Middle frontal gyrus (tissue), 1 donor: Measurements from ENCODE around the gene RNF220.

Source experiments
- DNase-seq: peaks from one replicate; pipeline ENCODE4 v3.0.0-alpha.2; 2015; ENCODE audit warnings: low spot score; ENCODE audit errors: extremely low spot score

RNF220 gene

DNA sequence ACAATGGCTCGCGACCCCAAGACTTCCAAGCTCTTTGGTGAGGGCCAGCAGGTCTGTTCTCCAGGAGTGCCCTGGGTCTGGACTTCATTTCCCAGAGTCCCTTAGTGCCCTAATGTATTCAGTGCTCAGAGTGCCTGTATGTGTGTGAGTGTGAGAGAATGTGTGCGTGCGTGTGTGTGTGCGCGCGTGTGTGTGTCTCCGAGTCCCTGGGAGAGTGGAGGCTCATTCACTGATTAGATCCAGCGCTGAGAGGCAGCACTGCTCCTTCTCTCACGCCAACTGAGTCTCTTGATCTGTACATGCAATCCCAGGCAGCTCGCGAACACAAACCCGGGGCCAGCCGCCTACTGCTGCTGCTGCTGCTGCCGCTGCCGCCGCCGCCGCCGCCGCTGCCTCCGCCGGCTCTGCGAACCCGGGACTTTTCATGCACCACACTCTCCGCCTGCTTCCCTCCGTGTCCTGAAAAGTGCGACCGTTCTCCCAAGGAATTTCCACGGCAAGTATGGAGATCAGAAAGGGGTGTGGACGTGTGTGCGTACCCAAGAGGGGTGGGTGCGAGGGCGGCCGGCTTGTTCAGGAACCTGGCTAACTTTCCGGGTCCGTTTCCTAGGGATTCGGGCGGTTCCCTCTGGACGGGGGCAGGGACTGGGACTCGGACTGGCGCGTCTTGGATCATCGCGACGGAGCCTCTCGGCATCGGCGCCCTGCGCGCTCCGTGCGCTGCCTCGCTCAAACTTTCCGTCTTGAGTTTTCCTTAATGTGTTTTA lies at the start of gene RNF220:
Gene RNF220, plus strand, starts transcription at position 225 of the 767 bp plus-strand sequence.
- peak; percentile 78 for DNase-seq

DNA sequence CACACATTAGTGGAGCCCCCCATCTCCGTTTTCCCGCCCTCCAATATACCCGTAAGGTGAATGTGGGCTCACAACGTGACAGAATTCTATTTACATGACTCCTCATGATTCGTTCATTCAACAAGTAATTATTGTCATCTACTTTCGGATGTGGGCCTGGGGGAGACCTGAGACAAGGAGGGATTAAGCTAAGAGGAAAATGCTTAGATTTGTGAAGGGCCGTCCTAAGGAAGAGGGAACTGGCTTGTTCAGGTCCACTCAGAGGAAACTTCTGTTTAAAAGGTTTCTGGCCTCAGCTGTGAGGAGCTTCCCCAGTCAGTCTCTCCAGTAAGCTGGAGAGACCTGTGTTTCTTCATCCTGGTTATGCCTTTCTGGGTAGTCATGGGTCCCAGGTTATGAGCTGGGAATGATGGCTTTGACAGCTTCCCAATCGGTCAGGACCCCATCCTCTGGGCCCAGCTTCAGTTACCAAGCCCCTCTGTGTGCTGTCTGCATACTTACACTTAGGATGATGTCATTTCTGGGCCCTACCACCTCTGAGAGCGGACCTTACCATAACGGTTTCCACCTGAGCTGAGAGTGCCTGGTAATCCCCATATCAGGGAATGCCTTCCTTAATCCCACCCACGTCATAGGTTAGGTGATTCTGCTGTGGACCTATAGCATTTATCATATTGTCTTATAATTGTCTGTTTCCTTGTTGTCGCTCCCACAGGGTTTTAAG lies 49.3 kb upstream of the RNF220 start:
- DNase-seq, result no peak

DNA sequence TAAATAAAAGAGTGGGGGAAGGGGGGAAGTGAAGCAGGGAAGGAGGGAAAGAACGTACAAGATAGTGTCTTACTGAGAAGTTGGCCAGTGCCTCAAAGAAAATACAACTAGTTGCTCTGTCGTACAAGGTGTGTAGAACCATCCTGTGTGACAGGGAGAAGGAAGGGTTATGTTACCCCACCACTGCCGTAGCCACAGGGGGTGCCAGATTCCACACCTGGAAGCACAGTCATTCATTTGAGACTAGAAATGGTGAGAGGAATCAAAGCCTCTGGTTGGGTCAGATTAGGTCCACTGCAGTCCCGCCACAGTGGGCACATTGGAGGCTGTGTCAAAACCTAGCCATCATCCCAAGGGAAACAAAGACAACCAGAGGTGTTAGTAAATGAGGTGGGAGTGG lies 47.3 kb upstream of the RNF220 start:
- no peak for DNase-seq

DNA sequence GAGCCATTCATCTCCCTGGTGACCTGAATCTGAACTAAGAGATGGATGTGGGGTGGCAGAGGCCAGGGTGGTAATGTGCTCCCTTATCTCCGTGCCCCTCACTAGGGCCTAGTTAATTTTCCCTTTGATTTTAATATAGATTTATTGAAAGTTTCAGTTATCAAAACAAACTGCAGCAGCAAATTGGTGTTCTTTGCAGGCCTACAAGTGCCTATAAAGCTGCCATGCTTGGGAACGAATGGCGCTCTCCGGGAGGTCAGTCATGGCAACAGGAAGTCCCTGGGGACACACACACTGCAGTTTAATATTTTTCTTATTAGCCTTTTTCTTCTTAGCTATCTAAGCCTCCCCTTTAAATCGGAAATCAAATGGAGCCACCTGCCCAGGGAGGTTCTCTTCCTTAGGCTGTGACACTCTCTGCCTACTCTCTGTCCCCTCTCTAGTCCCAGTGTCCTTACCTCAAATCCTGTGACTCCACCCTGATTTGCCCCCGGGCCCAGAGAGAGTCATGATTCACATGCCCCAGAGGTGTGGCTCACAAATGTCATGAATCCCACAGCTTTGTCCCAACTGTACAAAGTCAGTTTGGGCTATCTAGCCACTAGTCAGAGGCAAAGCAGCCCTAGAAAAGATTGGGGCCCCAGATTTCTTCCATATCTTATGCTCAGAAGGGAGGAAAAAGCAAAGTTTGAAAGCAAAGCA lies 45.7 kb upstream of the RNF220 start:
- DNase-seq, result no peak

DNA sequence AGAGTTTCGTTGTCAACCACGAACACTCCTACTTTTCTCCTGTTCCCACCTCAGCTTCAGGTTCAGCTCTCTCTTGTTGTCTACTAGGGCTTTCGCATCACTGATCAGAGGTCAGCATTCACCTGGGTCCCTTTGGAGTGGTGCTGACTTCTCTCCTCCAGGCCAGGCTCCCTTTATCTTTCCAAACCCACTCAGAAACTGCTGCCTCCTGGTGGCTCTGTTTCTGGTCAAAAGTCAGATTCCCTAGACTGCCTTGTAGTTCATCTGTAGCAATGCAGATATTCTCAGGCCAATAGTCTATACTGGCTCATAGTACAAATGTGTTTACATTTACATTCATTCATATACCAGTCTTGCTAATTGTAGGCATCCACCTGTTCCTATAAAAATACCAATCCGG lies 43.6 kb upstream of the RNF220 start:
- DNase-seq, result no peak

DNA sequence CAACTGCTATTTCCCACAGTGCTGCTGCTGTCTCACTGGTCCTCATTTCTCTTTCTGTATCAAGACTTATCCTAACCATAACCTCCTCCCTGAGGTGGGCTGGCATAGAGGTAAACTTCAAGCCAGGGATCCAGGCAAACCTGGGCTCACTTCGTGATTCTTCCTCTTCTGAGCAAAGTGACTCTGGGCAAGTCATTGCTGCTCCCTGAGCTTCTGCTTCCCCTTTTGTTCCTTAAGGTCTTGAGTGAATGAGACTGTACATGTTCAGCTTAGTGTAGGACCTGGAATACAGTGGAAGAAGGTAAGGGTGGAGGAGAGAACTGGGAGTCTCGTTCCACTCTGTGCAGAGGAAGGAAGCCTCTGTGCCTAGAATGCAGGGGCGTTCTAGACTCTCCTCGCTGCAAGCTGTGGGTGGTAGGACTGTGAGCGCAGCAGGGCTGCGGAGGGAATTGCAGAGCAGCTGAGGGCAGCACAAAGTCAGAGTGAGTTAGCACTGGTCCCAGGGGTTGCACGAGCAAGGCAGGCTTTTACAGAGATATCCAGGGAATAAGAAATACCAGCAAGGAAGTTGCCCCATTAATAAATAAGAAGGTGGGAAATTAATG lies 38.6 kb upstream of the RNF220 start:
- no peak for DNase-seq

DNA sequence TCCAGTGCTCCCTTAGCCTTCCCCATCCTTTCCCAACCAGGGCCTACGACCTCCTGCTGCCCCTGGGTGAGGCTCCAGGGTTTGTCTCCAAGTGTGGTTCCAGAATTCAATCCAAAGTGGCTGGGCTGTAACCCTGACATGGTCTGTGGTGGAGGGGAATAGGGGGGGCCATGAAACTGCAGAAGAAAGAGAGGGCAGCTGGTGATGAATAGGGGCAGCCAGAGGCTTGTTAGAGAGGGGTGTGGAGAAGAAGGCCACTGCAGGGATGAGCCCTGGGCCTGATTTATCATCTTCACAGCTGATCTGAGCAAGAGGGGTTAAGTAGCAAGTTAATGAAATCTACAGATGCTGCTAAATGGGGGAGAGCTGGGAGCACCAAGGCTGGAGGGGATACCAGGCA lies 37.1 kb upstream of the RNF220 start:
- DNase-seq, result no peak

DNA sequence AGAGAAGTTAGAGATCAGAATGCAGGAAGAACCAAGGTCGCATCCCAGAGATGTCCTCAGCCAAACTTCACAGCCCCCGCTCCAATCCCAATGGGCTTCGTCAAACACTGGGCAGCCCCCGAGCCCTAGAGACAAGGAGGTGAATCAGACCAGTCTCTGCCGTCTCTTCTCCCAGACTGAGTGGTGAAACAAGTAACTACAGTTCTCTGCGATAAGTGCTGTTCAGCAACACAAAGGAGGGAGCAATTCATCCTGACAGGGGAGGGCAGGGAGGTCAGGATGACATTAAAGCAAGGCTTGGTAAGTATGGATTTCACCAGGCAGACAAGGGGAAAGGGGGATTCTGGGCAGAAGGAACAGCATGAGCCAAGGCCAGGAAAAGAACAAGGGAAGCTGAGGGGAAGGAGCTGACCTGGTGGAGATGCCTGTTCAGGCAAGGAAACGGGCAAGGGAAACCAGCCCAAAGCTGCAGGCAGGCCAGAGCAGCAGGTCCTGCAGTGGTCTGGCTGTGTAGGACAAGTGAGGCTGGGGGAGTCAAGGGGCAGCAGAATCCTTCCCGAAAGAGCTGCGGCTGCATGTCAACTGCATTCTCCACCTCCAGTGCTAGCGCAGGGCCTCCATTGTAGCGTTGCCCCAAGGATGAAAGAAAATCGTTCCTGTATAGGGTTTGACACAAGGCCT lies 36.4 kb upstream of the RNF220 start:
- DNase-seq, result no peak

DNA sequence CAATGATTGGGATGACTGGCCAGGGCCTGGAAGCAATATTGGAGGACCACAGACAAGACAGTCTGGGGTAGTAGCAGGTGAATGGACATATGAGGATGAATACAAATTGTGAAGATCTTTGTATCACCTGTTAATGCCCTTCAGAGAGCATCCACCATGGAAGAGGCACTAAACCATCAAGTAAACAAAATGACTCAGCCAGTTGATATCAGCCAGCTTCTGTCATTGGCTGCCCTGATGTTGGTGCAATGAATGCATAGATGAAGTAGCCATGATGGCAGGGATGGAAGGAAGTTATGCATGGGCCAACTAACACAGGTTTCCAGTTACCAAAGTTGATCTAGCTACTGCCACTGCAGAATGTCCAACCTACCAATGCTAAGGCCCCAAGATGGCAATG lies 33.8 kb upstream of the RNF220 start:
- DNase-seq, result no peak

DNA sequence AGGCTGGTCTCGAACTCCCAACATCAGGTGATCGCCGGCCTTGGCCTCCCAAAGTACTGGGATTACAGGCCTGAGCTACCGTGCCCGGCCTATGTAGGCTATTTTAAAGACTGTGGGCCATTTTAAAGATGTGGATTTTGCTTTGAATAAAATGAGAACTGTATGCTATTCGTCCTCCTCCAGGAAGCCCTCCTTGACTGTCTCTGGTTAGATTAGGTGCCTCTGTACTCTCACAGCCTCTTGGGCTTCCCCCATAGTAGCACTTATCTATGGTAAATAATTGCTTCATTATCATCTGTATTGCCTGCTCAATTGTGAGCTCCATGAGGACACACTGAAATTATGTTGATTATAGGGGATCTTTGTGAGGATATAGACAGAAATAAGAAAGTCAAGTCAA lies 29.5 kb upstream of the RNF220 start:
- DNase-seq, result no peak

DNA sequence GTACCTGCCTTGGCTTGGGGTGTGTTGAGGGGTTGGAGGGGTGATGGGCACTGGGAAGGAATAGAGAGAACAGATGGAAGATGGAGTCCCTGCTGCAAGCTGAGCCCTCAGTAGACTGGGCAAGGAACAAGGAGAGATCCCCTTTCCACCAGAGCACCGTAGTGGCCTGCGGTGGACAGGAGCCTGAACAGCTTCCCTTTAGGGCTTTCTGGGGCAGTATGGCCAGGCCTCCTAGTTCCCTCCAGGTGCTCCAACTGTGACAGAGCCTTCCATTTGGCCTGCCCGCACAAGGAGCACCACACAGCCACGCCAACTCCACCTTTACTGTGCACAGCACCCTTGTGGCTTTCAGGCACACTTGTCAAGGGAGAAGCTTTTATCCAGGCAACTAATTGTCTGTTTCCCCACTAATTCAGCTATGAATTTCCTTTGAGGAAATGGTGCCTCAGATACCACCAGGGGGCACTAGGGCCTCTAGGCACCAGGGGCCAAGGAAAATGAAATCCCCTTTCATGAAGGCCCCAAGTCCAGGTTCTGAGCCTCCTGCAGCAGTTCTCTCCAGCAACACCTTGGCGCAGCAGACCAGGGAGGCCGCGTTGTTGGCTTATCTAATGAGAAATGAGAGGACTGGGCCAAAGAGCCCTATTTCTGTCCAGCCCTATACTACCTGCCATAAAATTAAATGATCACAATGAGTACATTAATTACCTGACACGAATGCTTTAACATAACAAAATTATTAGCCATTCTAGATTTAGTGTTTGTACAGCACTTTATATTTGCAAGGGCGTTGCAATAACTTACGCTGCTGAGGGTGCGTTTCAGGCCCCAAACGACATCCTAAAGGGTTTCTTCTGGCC lies 26.9 kb upstream of the RNF220 start:
- peak; percentile 24 for DNase-seq

DNA sequence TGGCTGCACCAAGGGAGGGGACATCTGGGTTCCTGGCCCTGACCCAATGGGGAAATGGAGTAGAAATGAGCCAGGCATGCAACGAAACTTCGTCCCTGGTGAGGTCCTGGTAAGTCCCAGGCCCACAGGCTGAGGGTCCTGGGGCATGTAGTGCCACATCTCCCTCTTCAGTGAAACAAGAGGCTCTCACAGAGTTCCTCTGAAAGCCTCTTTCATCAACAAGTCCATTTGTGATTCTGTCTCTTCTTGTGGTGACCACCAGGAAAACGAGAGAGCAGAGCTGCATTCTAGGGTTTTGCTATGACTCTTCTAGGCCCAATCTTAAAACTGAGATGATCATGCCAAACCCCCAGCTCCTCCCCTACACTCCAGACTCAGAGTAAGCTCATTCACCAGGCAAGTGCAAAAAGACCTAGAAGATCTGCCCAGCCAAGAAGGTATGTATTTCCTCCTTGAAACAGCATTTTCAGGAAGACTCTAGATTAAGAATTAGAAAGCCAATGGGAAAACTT lies 24.3 kb upstream of the RNF220 start:
- no peak for DNase-seq

DNA sequence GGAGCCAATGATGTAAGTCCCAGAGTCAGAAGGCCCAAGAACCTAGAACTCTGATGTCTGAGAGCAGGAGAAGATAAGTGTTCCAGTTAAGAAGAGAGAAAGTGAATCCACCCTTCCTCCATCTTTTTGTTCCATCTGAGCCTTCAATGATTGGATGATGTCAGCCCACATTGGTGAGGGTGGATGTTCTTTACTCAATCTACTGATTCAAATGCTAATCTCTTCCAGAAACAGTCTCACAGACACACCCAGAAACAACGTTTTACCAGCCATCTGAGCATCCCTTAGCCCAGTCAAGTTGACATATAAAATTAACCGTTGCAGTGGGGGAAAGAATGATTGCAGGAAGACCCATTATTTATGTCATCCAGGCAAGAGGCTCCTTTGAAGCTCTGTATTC lies 16.5 kb upstream of the RNF220 start:
- DNase-seq, result no peak

DNA sequence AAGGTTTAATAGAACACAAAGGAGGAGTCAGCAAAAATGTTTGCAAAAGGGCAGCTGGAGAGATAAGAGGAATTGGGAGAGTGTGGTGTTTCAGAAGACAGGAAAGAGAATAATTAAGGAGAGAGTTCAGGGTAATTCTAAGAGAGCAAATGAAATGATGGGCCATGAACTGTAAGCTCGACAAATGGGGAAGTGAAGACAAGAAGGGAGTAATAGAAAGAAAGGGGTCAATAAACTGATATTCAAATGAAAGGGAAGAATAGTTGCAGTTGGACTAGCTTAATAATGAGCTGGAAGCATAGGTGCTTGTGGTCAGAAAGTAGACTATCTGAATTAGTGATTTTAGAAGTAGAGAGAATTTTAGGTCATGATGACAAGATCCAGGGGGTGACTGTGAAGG lies 15.6 kb upstream of the RNF220 start:
- DNase-seq, result no peak

DNA sequence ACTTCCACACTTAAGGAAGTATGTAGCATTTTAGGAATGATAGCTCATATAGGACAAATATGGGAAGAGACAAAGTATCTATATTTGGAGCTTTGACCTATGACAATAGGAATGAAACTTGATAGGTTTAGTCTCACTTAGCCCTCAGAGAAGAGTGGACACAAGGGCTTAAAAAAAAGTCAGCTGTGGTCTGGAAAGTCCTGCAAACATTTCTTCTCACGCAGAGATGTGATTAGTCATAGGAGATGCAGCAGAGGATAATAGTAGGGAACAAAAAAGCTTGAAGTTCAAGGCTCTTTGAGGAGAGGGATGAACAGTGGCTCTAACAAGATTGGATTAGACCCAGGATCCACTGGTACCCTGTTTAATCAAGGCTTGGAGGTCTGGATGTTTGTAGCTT lies 14.8 kb upstream of the RNF220 start:
- DNase-seq, result no peak

DNA sequence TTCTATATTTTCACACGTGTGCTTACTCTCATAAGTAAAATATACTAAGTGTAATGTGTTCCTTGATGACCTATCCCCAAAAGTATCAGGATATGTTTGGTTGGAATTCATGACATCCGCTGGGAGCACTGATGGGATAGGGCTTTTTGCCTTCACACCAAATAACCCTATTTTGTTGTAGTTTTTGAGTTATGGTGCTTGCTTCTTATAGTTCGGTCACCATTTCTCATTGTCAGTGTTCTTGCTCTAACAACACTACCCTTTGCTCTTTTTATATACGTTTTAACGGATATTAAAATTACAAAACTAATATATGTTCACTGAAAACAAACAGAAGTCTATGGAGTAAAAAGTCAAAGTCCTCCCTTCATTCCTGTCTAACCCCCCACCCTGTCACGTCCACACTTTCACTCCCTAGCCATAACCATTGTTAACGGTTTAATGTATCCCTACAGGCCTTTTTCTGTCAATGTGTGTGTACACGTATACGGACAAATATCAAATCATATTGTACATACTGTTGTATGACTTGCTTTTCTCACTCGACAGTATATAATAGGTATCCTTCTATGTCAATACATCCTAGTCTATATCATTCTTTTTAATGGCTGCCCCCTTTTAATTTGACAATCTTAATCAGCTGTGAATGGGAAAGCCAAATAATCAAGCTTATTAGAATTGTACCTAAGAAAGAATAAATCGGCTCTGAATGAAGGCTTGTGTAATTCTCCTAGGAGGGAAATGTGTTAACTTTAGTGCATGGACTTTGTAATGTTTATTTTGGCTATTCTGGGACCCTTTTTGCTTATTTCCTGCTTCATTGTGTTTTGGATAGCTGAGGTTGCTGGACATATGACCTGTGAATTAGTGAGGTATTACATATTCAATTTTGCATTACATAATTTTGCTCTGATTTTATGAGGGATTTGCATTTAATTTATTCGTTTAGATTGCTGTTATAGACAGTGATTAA lies 3.5 kb upstream of the RNF220 start:
- DNase-seq, result no peak

DNA sequence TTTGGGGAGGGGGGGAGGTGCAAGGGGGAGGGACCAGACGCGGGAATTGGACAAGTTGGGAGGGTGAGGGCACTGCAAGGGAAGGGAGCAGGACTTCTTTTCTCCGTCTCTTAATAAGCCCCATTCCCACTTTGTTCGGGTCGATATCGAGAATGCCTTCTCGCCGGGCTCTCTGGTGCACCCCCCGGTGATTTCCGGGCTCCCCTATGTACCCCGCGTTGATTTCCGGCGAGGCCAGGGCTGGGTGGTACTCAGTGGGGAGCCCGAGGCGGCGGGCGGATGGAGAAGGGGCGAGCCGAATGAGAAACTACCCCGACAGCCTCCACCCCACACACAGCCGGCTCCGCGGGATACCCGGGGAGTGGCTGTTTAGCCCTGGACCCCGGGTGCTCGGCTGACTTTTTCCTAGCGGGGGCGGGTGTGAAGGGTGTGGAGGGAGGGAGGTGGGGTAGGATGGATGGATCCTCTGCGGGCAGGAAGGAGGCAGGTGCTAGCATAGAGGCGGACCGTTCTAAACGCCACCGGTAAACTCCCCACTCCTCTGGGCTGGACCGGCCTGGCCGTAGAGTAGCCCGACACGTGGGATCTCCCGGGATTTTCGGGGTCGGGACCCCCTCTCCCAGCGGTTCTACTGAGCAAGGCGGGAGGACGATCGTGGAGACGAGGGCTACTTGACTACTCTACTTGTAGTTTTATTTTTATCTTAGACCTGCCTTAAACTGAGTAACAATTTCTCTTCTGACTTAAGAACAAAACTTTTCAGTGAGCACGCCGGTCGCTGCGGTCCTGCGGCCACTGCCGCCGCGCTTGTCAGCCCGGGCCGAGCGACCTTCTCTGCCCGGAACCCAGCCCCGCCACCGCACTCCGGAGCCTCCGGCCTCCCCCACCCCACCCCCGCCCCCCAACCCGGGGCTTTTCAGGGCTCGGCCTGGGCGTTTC lies 1.0 kb downstream of the RNF220 start:
- no peak for DNase-seq
